ENCODE results near the gene GLOD4.

Gene GLOD4

DNA sequence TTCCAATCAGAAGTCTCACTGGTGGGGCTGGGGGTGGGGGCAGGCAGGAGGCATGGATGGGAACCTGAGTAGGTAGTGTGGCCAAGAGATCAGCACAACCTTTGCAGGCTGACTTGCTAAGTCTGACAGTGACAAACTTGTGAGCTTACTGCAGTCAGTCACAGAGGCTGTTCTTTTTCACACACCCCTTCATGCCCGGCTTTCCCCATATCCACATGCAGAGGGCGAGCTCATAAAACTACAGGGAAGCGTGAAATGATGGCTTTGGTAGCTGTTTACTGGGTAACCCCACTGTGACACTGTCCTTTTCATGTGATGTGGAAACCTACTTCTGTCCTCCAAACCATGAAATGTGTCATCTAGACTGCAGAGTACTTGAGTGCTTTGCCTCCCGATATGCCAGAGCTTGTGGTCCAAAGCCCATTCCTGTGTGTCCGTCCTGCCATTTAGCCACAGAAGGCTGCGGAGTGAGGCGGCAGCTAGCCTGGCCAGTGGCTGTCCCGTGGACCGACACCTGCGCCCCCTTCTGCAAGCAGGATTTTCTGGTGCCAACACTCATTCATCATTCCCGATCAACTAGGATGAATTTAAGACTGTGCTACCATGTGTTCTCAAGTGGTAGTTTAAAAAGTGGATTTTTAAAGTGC, 39.8 kb downstream of the GLOD4 start:
- no peak for DNase-seq (ENCODE audit: low read depth)

- no peak for DNase-seq (ENCODE audit: low read depth)
These were observed 41.7 kb downstream of the GLOD4 start for GRCh38 chr17:740240-741017.

GRCh38 chr17:737561-738113, 44.4 kb downstream of the GLOD4 start:
- DNase-seq (ENCODE audit: low read depth) = no peak

DNA sequence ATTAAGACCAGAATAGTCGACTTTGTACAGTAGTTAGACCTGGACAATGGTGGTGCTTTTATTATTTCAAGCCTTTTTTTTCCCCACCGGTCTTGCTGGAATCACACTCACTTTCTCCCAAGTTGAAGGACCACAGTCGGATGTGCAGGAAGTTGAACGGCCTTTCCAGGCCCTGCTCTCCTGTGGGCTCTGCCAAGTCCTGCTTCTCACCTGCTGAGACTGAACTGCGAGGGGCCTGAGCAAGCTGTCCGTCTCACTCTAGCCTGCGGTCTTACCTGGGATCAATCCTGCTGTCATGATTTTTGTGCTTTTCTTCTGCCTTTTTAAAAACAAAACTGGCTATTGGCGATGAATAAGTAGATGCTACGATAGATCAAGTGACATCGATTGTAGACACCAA, 48.3 kb downstream of the GLOD4 start:
- DNase-seq (ENCODE audit: low read depth) = no peak

DNA sequence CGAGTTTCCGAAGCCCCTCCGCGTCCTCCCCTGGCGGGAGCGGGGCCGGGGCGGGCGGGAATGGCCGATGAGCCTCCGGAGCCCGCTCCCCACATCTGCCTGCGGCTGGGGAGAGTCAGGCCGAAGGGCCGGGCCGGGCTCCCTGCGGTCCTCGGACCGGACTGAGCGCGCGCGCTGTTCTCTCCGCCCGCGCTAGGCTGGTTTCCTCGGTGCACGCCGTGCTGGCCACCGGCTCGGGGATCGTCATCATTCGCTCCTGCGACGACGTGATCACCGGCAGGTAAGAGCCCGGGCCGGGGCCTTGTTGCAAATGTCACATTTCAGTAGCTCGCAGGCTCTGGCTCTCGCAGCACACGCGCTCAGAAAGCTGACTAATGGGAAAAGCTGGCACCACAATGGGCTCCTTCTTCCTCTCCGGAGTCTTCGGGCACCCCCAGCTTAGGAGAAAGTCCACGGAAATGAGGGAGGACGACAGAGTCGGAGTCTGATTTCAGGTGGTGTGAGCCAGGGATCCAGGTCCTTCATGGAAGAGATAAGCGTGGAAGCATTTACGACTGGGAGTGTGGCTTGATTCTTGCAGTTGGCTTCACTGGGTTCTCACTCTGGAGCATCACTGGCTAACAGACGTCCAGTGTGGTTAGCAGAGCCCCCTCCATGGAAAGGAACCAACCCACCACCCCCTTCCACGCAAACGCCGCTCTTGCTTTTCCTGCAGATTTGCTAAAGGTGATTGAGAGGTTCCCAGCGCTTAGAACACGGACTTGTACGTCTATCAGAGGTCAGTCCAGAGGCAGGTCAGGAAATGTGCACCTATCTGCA, 49.0 kb downstream of the GLOD4 start:
- DNase-seq (ENCODE audit: low read depth) = no peak

- DNase-seq (ENCODE audit: low read depth) = no peak
These were observed 49.8 kb downstream of the GLOD4 start, which contains the start of gene TLCD3A for GRCh38 chr17:732067-732901. Gene TLCD3A, plus strand, starts transcription at chr17:732596. Its CDS starts 52 bp downstream, at chr17:732648.

- DNase-seq (ENCODE audit: low read depth) = no peak
These were observed 50.4 kb downstream of the GLOD4 start for GRCh38 chr17:731644-732066.

DNA sequence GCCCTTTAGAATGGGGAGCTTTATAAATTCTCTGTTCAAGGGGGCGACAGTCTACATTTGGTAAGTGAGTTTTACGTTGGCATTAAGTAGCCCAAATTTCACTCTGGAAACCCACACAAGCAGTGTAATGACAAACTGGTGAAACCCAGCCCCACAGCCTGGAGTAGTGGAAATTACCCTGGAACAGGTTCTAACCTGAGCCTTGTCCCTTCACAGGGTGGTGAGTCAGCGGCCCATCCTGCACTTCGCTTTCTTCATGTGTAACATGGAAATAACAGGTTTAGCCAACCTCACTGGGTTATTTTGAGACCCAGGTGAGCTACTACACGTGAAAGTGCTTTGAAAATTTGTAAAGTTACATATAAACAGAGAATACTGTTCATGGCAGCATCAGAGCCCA, 53.2 kb downstream of the GLOD4 start:
- no peak for DNase-seq (ENCODE audit: low read depth)

GRCh38 chr17:726271-726919, 55.7 kb downstream of the GLOD4 start:
- no peak for DNase-seq (ENCODE audit: low read depth)

DNA sequence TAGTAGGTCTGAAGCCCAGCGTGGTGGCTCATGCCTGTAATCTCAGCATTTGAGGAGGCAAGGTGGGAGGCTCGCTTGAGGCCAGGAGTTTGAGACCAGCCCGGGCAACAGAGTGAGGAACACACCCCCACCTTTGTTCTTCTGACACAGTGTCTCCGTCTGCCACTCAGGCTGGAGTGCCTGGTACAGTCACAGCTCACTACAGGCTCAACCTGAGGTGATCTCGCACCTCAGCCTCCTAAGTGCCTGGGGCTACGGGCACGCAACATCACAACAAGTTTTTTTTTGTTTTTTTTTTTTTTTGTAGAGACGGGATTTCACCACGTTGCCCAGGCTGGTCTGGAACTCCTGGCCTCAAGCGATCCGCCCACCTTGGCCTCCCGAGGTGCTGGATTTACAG, 56.3 kb downstream of the GLOD4 start:
- DNase-seq (ENCODE audit: low read depth) = no peak

- no peak for DNase-seq (ENCODE audit: low read depth)
These were observed 57.0 kb downstream of the GLOD4 start for GRCh38 chr17:725084-725483.

DNA sequence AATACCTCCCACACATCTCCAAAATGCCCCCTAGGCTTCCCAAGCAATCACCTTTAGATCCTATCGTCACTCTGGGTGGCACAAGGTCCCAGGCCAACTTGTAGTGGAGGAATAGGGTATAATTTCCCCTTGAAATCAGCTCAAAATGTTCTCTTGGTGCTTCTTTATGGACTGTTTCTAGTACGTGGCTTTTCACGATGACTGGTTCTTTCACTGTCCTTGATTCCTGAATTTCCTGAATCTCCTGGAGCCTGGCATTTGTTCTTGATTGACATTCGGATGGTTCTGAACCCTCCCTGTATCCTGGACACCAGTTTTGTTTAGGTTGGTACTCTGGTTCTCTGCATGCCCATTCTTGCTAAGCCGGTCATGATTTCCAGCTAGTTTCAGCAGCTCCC, 60.5 kb downstream of the GLOD4 start:
- DNase-seq (ENCODE audit: low read depth) = no peak

GRCh38 chr17:720706-721539, 61.2 kb downstream of the GLOD4 start:
- DNase-seq (ENCODE audit: low read depth) = no peak

GRCh38 chr17:718075-718474, 64.0 kb downstream of the GLOD4 start:
- no peak for DNase-seq (ENCODE audit: low read depth)

All from CMK (cell line).